ENCODE results near the gene STK24. TPM values are rescaled to one million over a fixed set of nuclear protein-coding genes. Genes with fewer than 3 reads are reported as not detected.

STK24 gene
- total and polyA plus RNA-seq, 2 of the 8 experiments (the other 6 are each of a cell fraction or from before 2014, with no cell fraction given), result 62.8 to 143 TPM

DNA sequence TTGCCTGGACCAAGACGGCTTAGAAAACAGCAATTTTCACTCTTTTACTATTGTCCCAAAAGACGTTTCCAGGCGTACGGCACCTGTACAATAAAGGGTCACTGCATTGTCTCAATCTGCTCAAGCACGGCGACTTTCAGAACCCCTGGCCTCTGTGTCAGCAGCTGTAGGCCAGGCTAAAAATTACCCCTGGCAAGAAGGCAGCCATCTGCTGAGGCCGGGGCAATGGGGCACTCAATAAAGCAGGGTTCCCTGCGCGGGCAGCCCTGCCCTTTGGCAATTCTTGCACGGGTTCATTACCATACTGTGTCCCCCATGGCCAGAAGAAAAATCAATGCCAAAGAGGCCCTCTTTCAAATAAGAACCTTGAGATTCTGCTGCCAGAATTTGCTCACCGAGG, 52.1 kb downstream of the STK24 start:
- Histone ChIP-seq H3K79me1 (ENCODE audit: low read depth, low read length) (peaks cover 62% of the 10 kb centered on the region), H3K36me3 (ENCODE audit: control insufficient read depth in 2 of 4, insufficient read depth in 4 of 4, low read length in 3 of 4) (no peaks in the 10 kb centered on the region), H4K91ac (replicated peaks; ENCODE audit: insufficient read length, low read length) (no peak overlapping the region), H2BK120ac (replicated peaks; ENCODE audit: low read depth, low read length) (no peak overlapping the region), H3K4me3 (ENCODE audit: extremely low read depth in 1 of 4, insufficient read depth in 2 of 4, low read depth in 3 of 4, low read length in 4 of 4) (no peak overlapping the region), H3K9ac (replicated peaks in 1 of 4; ENCODE audit: extremely low read depth in 1 of 4, low read depth in 3 of 4, low read length in 3 of 4) (no peak overlapping the region), H3K4me1 (replicated peaks in 1 of 4; ENCODE audit: control insufficient read depth in 3 of 4, insufficient read depth in 4 of 4, low read length in 3 of 4) (peaks cover 0 to 58% (median 28%) of the 10 kb centered on the region in 4 experiments; a peak in 6 of 7 replicates), H2BK12ac (ENCODE audit: low read depth, low read length) (no peak overlapping the region), H2BK20ac (ENCODE audit: low read length) (no peak overlapping the region), H3K27ac (ENCODE audit: low read depth, low read length) (no peak overlapping the region), H4K20me1 (replicated peaks in 1 of 2; ENCODE audit: control insufficient read depth in 1 of 2, insufficient read depth in 2 of 2, low read length in 2 of 2) (peaks cover 49 to 77% of the 10 kb centered on the region in 2 experiments), H3K23me2 (ENCODE audit: low read depth, low read length) (no peaks in the 10 kb centered on the region), H3K79me2 (ENCODE audit: control insufficient read depth in 1 of 2, insufficient read depth in 2 of 2, low read length in 2 of 2) (peaks cover 12 to 100% of the 10 kb centered on the region in 2 experiments), H3K4ac (replicated peaks; ENCODE audit: insufficient read length, low read depth, low read length) (no peak overlapping the region), H4K5ac (ENCODE audit: insufficient read length, low read depth, low read length) (no peak overlapping the region), H3K14ac (ENCODE audit: insufficient read length) (no peak overlapping the region), H2AFZ (ENCODE audit: low read length) (no peak overlapping the region), H3K23ac (ENCODE audit: insufficient read length) (no peak overlapping the region), H3K4me2 (ENCODE audit: insufficient read depth in 1 of 2, low read depth in 2 of 2, low read length in 2 of 2) (no peak overlapping the region), H3K56ac (replicated peaks; ENCODE audit: insufficient read length, low read depth, low read length) (no peak overlapping the region), H3K18ac (ENCODE audit: extremely low read depth, low read length) (no peak overlapping the region), H4K8ac (ENCODE audit: extremely low read depth, insufficient read depth, low read length) (no peak overlapping the region), H2BK15ac (ENCODE audit: low read length) (no peak overlapping the region), H2BK5ac (ENCODE audit: low read depth, low read length) (no peak overlapping the region), H3K9me3 (ENCODE audit: insufficient read depth in 2 of 2, low read depth in 1 of 2, low read length in 1 of 2) (no peaks in the 10 kb centered on the region), H3K27me3 (replicated peaks in 1 of 4; ENCODE audit: control insufficient read depth in 3 of 4, extremely low read depth in 1 of 4, insufficient read depth in 3 of 4, low read length in 3 of 4) (no peaks in the 10 kb centered on the region), H2AK5ac (ENCODE audit: low read depth, low read length) (no peak overlapping the region)
- POLR2A ChIA-PET (ENCODE audit: partially characterized antibody), result no interaction called here
- DNase-seq (ENCODE audit: low read depth in 1 of 2, low spot score in 2 of 2), result no peak
- 95% methylated on average over 11 of the region's 11 CpGs; no CpG with 5 or more reads in 1 of the 2 experiments for WGBS, 2 experiments (ENCODE audit: extremely low coverage in 1 of 2, insufficient coverage in 1 of 2, insufficient read length in 1 of 2, insufficient replicate concordance in 2 of 2, low coverage in 1 of 2, low lambda C conversion rate in 2 of 2, missing lambda C conversion rate in 1 of 2)
- no peak for FAIRE-seq
- CTCF ChIA-PET (ENCODE audit: partially characterized antibody), result interaction anchor here (1.6 to 7.2 kb wide), 3 partner anchors 15 to 42 kb away, joined by 3 to 47 read pairs (median 11); no protein-coding TSS in a partner anchor
- TF ChIP-seq SP4 (IDR thresholded peaks at IDR 0.05; ENCODE audit: low read length) (no peak), TCF12 (IDR thresholded peaks at IDR 0.05; ENCODE audit: low read depth, low read length) (no peak), SIN3A (conservative IDR thresholded peaks at IDR 0.05 in 1 of 2, IDR thresholded peaks at IDR 0.05 in 1 of 2; ENCODE audit: low read depth in 1 of 2, low read length in 2 of 2) (no peak), GTF2F1 (IDR thresholded peaks at IDR 0.05; ENCODE audit: borderline replicate concordance, low read depth, low read length) (no peak), RBBP5 (IDR thresholded peaks at IDR 0.05; ENCODE audit: borderline replicate concordance, low read depth, low read length) (no peak), SAP30 (IDR thresholded peaks at IDR 0.05; ENCODE audit: insufficient read depth, insufficient replicate concordance, low read length) (no peak), CTBP2 (IDR thresholded peaks at IDR 0.05; ENCODE audit: borderline replicate concordance, insufficient read depth, insufficient read length, low read length) (no peak), TAF7 (optimal IDR thresholded peaks at IDR 0.05; ENCODE audit: borderline replicate concordance, low read depth, low read length) (no peak), KDM4A (IDR thresholded peaks at IDR 0.05; ENCODE audit: low read depth, low read length, severe bottlenecking) (no peak)
